GM19025 (cell line): ENCODE data around the gene ACSL1.
"Not testable (repeated sequence)": the region's sequence is repeated elsewhere in the genome, so short reads cannot be mapped to it uniquely, and the experiment has no call there.

ENCODE experiments used
- ATAC-seq: cut with Tn5 transposase; IDR thresholded peaks from one replicate; pipeline ENCODE4 v1.9.1; 2021; ENCODE audit warnings: mild to moderate bottlenecking, low read depth, moderate library complexity; ENCODE audit not compliant: unreplicated experiment

Gene ACSL1

DNA sequence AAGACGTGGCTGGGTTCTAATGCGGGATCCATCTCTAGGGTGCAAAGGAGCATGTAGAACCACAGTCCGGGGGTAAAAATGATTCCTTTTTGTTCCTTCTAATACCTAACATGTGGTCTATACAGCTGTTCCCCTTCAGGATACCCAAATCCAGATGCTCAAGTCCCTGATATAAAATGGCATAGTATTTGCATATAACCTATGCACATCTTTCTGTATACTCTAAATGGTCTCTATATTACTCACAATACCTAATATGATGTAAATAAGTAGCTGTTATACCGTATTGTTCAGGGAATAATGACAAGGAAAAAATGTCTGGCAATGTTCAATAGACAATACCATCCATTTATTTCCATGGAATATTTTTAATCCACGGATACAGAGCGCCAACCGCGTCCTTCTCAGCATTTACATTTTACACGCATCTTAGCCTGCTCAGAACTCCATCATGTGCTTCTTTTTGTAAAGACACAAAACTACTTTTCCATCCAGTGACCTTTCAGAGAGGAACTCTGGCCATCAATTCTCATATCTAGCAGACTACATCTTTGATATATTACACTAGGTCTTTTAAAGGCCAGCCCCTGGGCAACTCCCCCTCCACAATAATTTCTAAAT, 31.9 kb downstream of the ACSL1 start:
- no peak for ATAC-seq

DNA sequence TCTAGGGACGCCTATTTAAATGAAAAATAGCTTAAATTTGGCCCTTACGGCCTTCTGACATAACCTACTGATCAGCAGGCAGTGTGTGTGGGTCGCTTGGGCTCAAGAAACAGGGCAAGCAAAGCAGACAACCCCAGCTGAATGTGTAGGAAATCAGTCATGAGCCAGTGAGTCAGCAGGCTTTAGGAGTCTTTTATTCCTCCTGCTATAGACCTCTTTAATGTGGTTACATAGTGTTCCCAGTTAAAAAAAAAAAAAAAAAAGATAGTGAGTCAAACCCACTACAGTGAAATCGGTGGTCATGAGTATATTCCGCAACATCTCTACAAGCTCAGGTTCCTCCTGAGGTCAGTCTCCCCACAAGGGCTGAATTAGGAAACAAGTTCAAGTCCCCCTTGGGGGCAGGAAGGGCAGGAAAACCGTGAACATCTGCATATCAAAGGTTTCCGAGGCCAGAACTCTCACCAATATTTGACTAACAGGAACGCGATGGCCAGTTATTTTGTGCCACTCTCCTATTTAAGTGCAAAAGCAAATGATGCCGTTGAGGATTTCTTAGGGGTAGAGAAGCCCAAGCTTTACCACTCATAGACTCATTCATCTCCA, 32.7 kb downstream of the ACSL1 start:
- no peak for ATAC-seq

GRCh38 chr4:184792334-184792733, 33.4 kb downstream of the ACSL1 start:
- no peak for ATAC-seq

GRCh38 chr4:184790826-184791225, 34.9 kb downstream of the ACSL1 start:
- ATAC-seq, result no peak

GRCh38 chr4:184787766-184788503, 37.8 kb downstream of the ACSL1 start:
- no peak for ATAC-seq

DNA sequence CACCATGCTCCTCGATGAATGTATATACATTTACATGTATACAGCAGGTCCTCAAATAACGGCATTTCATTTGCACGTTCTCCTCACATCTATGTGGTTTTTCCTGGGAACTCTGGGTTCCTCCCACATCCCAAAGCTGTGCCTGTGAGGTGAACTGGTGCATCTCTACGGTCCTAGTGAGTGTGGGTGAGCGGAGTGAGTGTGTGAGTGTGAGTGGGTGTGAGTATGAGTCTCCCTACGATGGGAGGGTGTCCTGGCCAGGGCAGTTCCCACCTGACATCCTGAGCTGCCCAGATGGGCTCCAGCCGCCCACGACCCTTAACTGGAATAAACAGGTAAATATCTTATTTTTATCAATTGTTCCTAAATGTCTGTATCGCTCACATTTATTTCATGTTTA, 40.0 kb downstream of the ACSL1 start:
- ATAC-seq, result no peak

GRCh38 chr4:184784628-184785257, 41.0 kb downstream of the ACSL1 start:
- no peak for ATAC-seq

DNA sequence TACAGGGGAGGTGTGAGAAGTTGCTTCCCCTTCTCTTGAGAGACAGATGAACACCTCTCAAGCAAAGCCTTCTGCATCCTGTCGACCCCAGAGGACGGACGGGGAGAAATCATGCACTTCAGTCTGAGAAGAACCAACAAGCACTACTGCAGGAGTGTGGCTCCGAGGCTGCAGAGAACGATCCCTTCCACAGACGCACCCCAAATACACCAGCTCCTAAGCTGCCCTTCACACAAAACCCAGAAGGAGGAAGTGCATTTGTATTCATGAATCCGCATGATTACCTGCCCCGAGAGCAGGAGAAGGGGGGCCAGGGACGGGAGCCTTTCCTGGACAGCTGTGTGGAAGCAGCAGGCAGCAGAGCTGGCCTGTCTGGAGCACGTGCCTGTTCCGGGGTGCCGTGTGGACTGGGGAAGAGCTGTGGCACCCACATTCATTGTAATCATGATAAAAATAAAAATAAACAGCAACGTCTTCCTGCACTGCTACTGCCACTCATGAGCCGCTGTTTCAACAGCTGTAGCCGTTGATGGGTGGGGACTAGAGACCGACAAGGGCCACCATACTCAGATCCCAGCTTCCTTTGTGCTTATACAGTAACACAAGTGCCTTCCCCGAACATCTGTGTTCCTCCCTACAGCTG, 42.9 kb downstream of the ACSL1 start:
- no peak for ATAC-seq

DNA sequence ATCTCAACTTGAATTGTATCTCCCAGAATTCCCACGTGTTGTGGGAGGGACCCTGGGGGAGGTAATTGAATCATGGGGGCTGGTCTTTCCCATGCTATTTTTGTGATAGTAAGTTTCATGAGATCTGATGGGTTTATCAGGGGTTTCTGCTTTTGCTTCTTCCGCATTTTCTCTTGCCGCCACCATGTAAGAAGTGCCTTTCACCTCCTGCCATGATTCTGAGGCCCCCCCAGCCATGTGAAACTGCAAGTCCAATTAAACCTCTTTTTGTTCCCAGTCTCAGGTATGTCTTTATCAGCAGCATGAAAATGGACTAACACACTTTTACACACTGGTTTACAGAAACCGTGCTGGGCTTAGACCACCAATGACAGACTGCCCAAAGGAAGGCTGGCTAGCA, 46.6 kb downstream of the ACSL1 start:
- not testable (repeated sequence) for ATAC-seq

GRCh38 chr4:184778325-184778724, 47.4 kb downstream of the ACSL1 start:
- no peak for ATAC-seq

- no peak for ATAC-seq
Measured at GRCh38 chr4:184776821-184777220, 48.9 kb downstream of the ACSL1 start.

DNA sequence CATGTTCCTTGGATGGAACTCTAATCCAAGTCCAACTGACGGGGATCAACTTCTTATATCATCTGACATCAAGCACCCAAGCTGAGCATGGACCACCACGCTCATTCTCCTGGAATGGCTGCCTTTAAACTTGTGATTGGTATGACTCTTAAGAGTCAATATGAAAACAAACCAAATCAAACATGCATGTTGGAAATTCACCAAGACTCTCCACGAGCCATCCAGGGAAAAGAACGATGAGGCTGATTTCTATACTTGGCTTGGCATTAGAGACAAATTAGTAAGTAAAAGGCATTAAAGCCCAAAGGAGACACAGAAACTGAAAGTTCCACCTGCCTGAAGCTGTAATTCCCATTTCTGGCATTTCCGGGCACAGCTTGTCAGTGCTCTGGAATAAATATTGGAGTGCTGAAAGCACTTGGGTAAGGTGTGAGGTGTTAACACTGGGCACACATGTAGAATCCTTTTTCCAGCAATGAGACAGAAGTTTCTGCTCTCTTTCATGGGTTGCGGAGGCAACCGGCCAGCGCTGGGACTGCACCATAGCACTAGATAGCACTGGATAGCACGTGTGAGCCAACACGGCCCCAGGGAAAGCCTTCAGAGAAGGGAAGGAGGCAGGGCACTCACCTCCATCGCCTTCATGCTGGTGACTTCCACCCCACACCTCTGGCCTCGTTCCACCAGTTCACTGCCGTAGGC, 49.8 kb downstream of the ACSL1 start:
- no peak for ATAC-seq

GRCh38 chr4:184774152-184774551, 51.6 kb downstream of the ACSL1 start:
- ATAC-seq, result no peak

DNA sequence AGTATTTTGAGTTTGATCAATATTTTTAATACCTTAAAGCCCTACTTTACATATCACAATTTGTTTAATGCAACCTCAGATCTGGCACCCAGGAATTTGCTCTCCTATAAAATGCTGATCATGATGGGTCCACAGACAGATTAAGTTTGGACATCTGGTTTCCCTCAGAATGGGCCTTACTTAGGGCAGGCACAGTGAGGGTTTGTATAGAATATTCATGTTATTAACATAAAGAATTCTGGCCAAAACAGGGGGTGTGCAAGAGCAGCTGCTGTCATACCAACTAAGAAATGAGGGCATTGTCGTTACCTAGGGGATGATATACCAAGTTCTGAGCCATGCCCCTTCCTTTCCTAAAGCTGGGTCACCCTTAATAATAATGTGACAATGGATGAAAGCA, 54.4 kb downstream of the ACSL1 start:
- no peak for ATAC-seq

GRCh38 chr4:184769141-184769765, 56.5 kb downstream of the ACSL1 start:
- ATAC-seq, result no peak

GRCh38 chr4:184768296-184768695, 57.5 kb downstream of the ACSL1 start:
- ATAC-seq, result no peak

DNA sequence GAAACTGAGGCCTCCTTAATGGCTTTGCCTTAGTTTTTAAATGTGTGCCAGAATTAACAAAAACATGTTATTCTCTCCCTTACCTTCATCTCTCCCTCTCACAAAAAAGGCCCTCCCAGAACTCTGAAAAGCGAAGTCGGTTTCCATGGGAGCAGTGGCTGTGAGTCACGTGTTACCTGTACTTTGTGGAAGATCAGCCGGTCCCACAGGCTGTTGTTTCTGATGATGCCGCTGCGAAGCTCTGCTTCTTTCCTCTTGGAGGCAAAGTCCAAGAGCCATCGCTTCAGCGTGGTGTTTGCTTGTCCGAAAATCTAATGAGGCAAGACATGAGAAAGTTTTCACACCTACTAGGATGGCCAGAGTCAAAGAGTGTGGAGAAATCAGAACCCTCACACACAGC, 59.3 kb downstream of the ACSL1 start:
- ATAC-seq, result no peak

DNA sequence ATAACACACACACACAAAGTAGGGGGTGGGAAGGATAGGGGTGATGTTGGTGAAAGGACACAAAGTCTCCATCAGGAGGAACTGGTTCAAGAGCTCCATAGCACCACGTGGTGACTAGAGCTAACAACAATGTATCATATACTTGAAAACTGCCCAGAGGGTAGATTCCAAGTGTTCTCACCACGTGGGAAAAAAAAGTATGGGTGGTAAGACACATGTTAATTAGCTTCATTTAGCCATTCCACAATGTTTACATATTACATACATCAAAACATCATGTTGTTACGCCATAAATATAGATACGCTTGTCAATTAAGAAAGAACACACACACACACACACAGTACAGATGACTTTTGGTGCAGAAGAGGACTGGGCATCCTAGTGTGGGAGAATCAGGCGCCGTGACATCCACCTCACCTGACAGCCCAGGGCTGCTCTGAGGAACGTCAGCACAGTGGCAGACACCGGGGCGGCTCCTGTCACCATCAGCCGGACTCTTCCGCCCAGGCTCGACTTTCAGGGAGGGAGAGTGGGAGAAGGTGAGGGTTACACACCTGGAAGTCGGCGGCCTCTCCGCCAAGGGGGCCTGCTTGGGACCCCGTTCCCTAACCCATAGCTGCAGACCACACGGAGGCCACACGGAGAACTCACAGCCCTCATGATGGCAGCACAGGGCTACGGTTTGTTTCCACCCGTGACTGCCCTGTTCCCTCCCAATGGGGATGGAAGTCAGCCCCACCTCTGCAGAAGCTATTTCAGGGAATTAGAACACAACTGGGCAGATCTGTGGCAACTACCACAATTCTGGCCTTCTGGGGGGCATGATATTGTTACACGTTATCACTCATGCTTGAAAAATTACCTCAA, 60.1 kb downstream of the ACSL1 start:
- ATAC-seq, result no peak

DNA sequence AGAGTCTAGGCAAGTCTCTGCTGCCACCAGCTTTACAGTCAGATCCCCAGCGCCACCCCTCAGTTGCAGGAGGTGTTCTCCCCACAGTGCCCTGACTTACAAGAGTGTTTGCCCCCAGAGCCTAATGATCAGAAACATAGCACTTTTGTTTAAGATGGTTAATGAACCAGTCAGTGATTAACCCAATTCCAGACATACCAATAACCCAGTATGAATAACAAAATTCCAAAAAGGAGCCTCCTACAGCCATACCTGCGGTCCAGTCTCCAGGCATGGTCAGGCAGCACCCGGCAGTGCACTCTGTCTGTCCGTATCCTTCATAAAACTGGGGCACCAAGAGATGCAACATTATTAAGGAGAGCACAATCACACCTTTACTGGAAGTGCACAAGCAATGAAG, 61.2 kb downstream of the ACSL1 start:
- no peak for ATAC-seq
